Measurements from ENCODE around the gene WDR82.

The WDR82 gene

DNA sequence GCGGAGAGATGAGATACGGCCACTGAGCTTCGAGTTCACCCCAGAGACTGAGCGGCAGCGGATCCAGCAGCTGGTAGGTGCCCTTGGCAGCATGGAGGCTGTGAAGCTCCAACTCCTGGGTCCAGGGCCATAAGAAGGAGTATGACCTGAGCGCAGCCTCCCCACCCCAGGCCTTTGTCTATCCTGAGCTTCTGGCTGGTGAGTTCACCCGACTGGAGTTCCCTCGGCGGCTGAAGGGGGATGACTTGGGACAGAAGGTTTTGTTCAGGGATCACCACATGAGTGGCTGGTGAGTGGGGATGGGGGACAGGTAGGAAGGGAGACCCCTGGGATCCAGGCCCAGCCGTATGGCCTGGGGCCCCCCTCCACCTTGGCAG is 30.3 kb downstream of the WDR82 start:
- ATAC-seq = no peak

DNA sequence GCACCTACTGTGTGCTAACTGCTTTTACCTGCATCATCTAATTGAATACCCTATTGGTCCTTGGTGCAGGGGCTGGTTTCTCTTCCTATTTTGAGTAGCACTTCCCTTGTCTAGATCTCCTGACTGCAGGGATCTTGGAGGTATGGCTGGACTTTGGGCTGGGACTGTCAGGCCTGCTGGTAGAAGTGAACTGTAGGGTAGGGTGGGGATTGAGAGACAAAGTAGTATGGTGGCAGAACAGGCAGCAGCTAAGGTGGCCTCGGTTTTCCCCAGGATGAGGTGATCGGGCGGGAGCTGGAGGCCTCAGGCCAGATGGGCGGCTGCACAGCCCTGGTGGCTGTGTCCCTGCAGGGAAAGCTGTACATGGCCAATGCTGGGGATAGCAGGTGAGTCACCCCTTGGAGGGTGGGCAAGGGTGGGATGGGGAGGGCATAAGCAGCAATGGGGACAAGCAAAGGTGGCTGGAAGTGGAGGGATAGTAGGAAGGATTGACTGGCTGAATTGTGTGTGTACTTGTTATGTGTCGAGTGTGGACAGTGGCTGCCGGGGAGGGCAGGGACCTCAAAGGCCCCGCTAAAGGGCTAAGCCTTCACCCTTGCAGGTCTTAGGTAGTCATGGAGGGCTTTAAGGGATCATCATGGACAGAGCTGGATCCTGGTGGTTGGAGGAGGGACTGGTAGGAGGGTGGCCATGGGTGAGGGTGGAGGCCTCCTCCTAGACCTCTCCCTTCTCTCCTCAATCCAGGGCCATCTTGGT is 30.9 kb downstream of the WDR82 start:
- no peak for TF ChIP-seq CSDC2 (CRISPR knock-in tag; IDR thresholded peaks at IDR 0.05)
- TF ChIP-seq ZNF8 (CRISPR knock-in tag; IDR thresholded peaks at IDR 0.05) = no peak
- no peak for TF ChIP-seq TCF4 (CRISPR knock-in tag; IDR thresholded peaks at IDR 0.05; ENCODE audit: borderline replicate concordance)

More for the DNA sequence above, 30.3 kb downstream of the WDR82 start:
- TF ChIP-seq CREB5 (CRISPR knock-in tag; IDR thresholded peaks at IDR 0.05; ENCODE audit: low read depth) = no peak
- no peak for TF ChIP-seq POU6F1 (CRISPR knock-in tag; IDR thresholded peaks at IDR 0.05; ENCODE audit: borderline replicate concordance, low read depth)
- no peak for TF ChIP-seq PPARA (CRISPR knock-in tag; IDR thresholded peaks at IDR 0.05; ENCODE audit: borderline replicate concordance)
- no peak for TF ChIP-seq RARB (CRISPR knock-in tag; IDR thresholded peaks at IDR 0.05)
- TF ChIP-seq ZC3H10 (CRISPR knock-in tag; IDR thresholded peaks at IDR 0.05) = no peak
- TF ChIP-seq SNAI2 (CRISPR knock-in tag; IDR thresholded peaks at IDR 0.05) = no peak
- no peak for TF ChIP-seq TCF4 (CRISPR knock-in tag; IDR thresholded peaks at IDR 0.05; ENCODE audit: borderline replicate concordance)
- TF ChIP-seq ZNF8 (CRISPR knock-in tag; IDR thresholded peaks at IDR 0.05) = no peak

DNA sequence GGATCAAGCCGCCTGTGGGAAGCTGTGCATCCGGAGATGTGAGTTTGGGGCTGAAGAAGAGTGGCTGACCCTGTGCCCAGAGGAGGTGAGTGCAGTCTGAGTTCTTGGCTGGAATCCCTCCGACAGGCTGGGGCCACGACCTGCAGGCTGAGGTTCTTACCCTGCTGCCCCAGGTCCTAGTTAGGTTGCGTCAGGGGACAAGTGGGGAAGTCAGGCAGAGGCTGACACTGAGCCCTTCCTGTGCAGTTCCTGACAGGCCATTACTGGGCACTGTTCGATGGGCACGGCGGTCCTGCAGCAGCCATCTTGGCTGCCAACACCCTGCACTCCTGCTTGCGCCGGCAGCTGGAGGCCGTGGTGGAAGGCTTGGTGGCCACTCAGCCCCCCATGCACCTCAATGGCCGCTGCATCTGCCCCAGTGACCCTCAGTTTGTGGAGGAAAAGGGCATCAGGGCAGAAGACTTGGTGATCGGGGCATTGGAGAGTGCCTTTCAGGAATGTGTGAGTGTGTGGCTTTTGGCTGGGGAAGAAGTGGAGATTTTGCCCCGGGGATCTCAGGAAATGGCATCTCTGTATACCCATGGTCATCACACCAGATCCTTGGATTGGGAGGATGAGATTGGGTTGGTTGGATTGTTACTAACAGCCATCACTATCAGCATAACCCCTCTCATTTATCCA is 31.6 kb downstream of the WDR82 start:
- TF ChIP-seq ZFP3 (CRISPR knock-in tag; IDR thresholded peaks at IDR 0.05) (no peak), SNAI2 (CRISPR knock-in tag; IDR thresholded peaks at IDR 0.05) (no peak), POU6F1 (CRISPR knock-in tag; IDR thresholded peaks at IDR 0.05; ENCODE audit: borderline replicate concordance, low read depth) (no peak), PATZ1 (CRISPR knock-in tag; IDR thresholded peaks at IDR 0.05; ENCODE audit: borderline replicate concordance) (no peak), ISL1 (CRISPR knock-in tag; IDR thresholded peaks at IDR 0.05) (no peak), ESRRG (CRISPR knock-in tag; IDR thresholded peaks at IDR 0.05) (no peak), RARB (CRISPR knock-in tag; IDR thresholded peaks at IDR 0.05) (no peak), ZNF70 (CRISPR knock-in tag; IDR thresholded peaks at IDR 0.05) (no peak), TOX (CRISPR knock-in tag; IDR thresholded peaks at IDR 0.05; ENCODE audit: borderline replicate concordance) (no peak), ZC3H10 (CRISPR knock-in tag; IDR thresholded peaks at IDR 0.05) (no peak), OSR1 (CRISPR knock-in tag; IDR thresholded peaks at IDR 0.05) (no peak), BACH2 (CRISPR knock-in tag; IDR thresholded peaks at IDR 0.05; ENCODE audit: borderline replicate concordance) (no peak), ZFP30 (CRISPR knock-in tag; IDR thresholded peaks at IDR 0.05) (no peak), ZNF8 (CRISPR knock-in tag; IDR thresholded peaks at IDR 0.05) (no peak), TCF4 (CRISPR knock-in tag; IDR thresholded peaks at IDR 0.05; ENCODE audit: borderline replicate concordance) (no peak)
- TF ChIP-seq, protein P1, sequence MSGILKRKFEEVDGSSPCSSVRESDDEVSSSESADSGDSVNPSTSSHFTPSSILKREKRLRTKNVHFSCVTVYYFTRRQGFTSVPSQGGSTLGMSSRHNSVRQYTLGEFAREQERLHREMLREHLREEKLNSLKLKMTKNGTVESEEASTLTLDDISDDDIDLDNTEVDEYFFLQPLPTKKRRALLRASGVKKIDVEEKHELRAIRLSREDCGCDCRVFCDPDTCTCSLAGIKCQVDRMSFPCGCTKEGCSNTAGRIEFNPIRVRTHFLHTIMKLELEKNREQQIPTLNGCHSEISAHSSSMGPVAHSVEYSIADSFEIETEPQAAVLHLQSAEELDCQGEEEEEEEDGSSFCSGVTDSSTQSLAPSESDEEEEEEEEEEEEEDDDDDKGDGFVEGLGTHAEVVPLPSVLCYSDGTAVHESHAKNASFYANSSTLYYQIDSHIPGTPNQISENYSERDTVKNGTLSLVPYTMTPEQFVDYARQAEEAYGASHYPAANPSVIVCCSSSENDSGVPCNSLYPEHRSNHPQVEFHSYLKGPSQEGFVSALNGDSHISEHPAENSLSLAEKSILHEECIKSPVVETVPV (CRISPR knock-in tag; IDR thresholded peaks at IDR 0.05) = no peak
- peak; percentile 5; the same call in 2 of the 3 replicates for ATAC-seq

More for the DNA sequence above, 30.9 kb downstream of the WDR82 start:
- ATAC-seq = no peak
